HFFc6 (cell line): Measurements from ENCODE around the gene SKI. TPM values are rescaled to one million over a fixed set of nuclear protein-coding genes. Genes with fewer than 3 reads are reported as not detected.

Experiments used
- DNase-seq: peaks from one replicate; pipeline ENCODE4 v3.0.0-alpha.2; 2018
- H3K27ac Mint-ChIP-seq: 2 replicates; pipeline ENCODE4 v1.8.0; 2020; ENCODE audit warnings: mild to moderate bottlenecking, mixed read lengths
- H3K27me3 Mint-ChIP-seq: 2 replicates; pipeline ENCODE4 v1.8.0; 2021; ENCODE audit warnings: mild to moderate bottlenecking, moderate library complexity, mixed read lengths; ENCODE audit not compliant: insufficient read depth
- H3K36me3 Mint-ChIP-seq: 2 replicates; pipeline ENCODE4 v1.8.0; 2021; ENCODE audit warnings: low read depth, mixed read lengths
- H3K4me1 Mint-ChIP-seq: 2 replicates; pipeline ENCODE4 v1.8.0; 2020; ENCODE audit warnings: low read depth, mixed read lengths
- H3K4me3 Mint-ChIP-seq: 2 replicates; pipeline ENCODE4 v1.8.0; 2020; ENCODE audit warnings: mild to moderate bottlenecking, moderate library complexity, mixed read lengths
- H3K9me3 Mint-ChIP-seq: 2 replicates; pipeline ENCODE4 v1.8.0; 2020; ENCODE audit warnings: mild to moderate bottlenecking, mixed read lengths
- CTCF ChIP-seq: fragments of 200-600 bp; sonication (generic); IDR thresholded peaks from 2 replicates; pipeline ENCODE4 v1.5.0; 2021; ENCODE audit warnings: antibody characterized with exemption, mild to moderate bottlenecking
- total RNA-seq, 6 experiments: library from RNA; stranded (reverse); fragmentation: NEBNext Ultra II Directional; extraction: Animal tissue kit (Norgen Biotek cat#: 25700); gene quantifications; 2 replicates in 1 of 6; 3 replicates in 5 of 6; pipeline ENCODE4 v1.2.3, GENCODE V29; 2021

Gene SKI
- total RNA-seq, 6 experiments from 2014 or later = 63.7 to 76.6 (median 66.1) TPM

GRCh38 chr1:2337501-2337900, 109.4 kb downstream of the SKI start:
- H3K27ac Mint-ChIP-seq = no peak overlapping the region
- H3K4me3 Mint-ChIP-seq = no peak overlapping the region
- H3K9me3 Mint-ChIP-seq = no peaks in the 10 kb centered on the region
- DNase-seq = no peak
- peaks cover 16% of the 10 kb centered on the region for H3K27me3 Mint-ChIP-seq
- H3K4me1 Mint-ChIP-seq = no peaks in the 10 kb centered on the region
- no peak for TF ChIP-seq CTCF
- H3K36me3 Mint-ChIP-seq = no peaks in the 10 kb centered on the region

GRCh38 chr1:2339206-2340085, 111.3 kb downstream of the SKI start:
- DNase-seq = no peak
- H3K9me3 Mint-ChIP-seq = no peaks in the 10 kb centered on the region
- no peak overlapping the region for H3K4me3 Mint-ChIP-seq
- TF ChIP-seq CTCF = no peak
- no peak overlapping the region for H3K27ac Mint-ChIP-seq
- no peaks in the 10 kb centered on the region for H3K4me1 Mint-ChIP-seq
- H3K27me3 Mint-ChIP-seq = peaks cover 16% of the 10 kb centered on the region
- H3K36me3 Mint-ChIP-seq = no peaks in the 10 kb centered on the region

- H3K9me3 Mint-ChIP-seq = no peaks in the 10 kb centered on the region
- DNase-seq = no peak
- TF ChIP-seq CTCF = no peak
- no peak overlapping the region for H3K27ac Mint-ChIP-seq
- H3K4me3 Mint-ChIP-seq = no peak overlapping the region
- H3K27me3 Mint-ChIP-seq = peaks cover 17% of the 10 kb centered on the region
- no peaks in the 10 kb centered on the region for H3K36me3 Mint-ChIP-seq
- H3K4me1 Mint-ChIP-seq = no peaks in the 10 kb centered on the region
These were observed 112.2 kb downstream of the SKI start for GRCh38 chr1:2340086-2340917.

GRCh38 chr1:2340918-2341254, 112.8 kb downstream of the SKI start:
- Mint-ChIP-seq H3K27me3 (peaks cover 19% of the 10 kb centered on the region), H3K27ac (no peak overlapping the region), H3K36me3 (no peaks in the 10 kb centered on the region), H3K4me3 (no peak overlapping the region), H3K4me1 (no peaks in the 10 kb centered on the region), H3K9me3 (no peaks in the 10 kb centered on the region)
- TF ChIP-seq CTCF = no peak
- DNase-seq = no peak

- H3K27ac Mint-ChIP-seq = no peak overlapping the region
- H3K9me3 Mint-ChIP-seq = no peaks in the 10 kb centered on the region
- H3K4me3 Mint-ChIP-seq = no peak overlapping the region
These were observed 113.7 kb downstream of the SKI start for GRCh38 chr1:2341706-2342383.

More at GRCh38 chr1:2341706-2342383, 113.7 kb downstream of the SKI start:
- no peak for TF ChIP-seq CTCF
- H3K36me3 Mint-ChIP-seq = no peaks in the 10 kb centered on the region
- peaks cover 18% of the 10 kb centered on the region for H3K27me3 Mint-ChIP-seq
- H3K4me1 Mint-ChIP-seq = no peaks in the 10 kb centered on the region
- DNase-seq = no peak
